ENCODE data around the gene LHFPL6. TPM values are rescaled to one million over a fixed set of nuclear protein-coding genes. Genes with fewer than 3 reads are reported as not detected.

Gene LHFPL6
- total and polyA plus RNA-seq, 4 donors, result 22.7 to 115 (median 36.1) TPM

GRCh38 chr13:39637890-39638289 lies 34.9 kb upstream of the LHFPL6 start:
- no peak for DNase-seq
- WGBS, 2 donors, result 92 to 98% methylated on average over 3 of the region's 3 CpGs
- no peak overlapping the region for H3K27ac ChIP-seq (ENCODE audit: low read depth in 1 of 2, low read length in 1 of 2)
- ATAC-seq (ENCODE audit: insufficient read depth, low FRiP score), result no peak
- no peak overlapping the region for H3K9ac ChIP-seq (ENCODE audit: insufficient read depth in 1 of 2, low read length in 2 of 2)
- TF ChIP-seq CTCF (IDR thresholded peaks at IDR 0.05; ENCODE audit: control extremely low read depth, extremely low read depth), result no peak
- no peaks in the 10 kb centered on the region for H3K27me3 ChIP-seq (ENCODE audit: control insufficient read depth in 3 of 3, insufficient read depth in 3 of 3, low read length in 2 of 3)
- H3K36me3 ChIP-seq (ENCODE audit: control insufficient read depth in 4 of 4, insufficient read depth in 4 of 4, low read length in 4 of 4), result no peaks in the 10 kb centered on the region
- H3K4me1 ChIP-seq (ENCODE audit: control insufficient read depth in 5 of 5, insufficient read depth in 5 of 5, low read length in 5 of 5), result no peaks in the 10 kb centered on the region
- H3K9me3 ChIP-seq (ENCODE audit: control insufficient read depth in 4 of 4, insufficient read depth in 3 of 4, low read length in 3 of 4), result no peaks in the 10 kb centered on the region
- H3K4me3 ChIP-seq, result no peak overlapping the region

GRCh38 chr13:39635564-39635963 lies 32.6 kb upstream of the LHFPL6 start:
- no peak for ATAC-seq (ENCODE audit: insufficient read depth, low FRiP score)
- Histone ChIP-seq H3K27me3 (ENCODE audit: control insufficient read depth in 3 of 3, insufficient read depth in 3 of 3, low read length in 2 of 3) (no peaks in the 10 kb centered on the region), H3K9ac (ENCODE audit: insufficient read depth in 1 of 2, low read length in 2 of 2) (no peak overlapping the region), H3K4me3 (no peak overlapping the region), H3K9me3 (ENCODE audit: control insufficient read depth in 4 of 4, insufficient read depth in 3 of 4, low read length in 3 of 4) (peaks cover 0 to 4% (median 1%) of the 10 kb centered on the region in 4 donors), H3K4me1 (ENCODE audit: control insufficient read depth in 5 of 5, insufficient read depth in 5 of 5, low read length in 5 of 5) (no peaks in the 10 kb centered on the region), H3K27ac (ENCODE audit: low read depth in 1 of 2, low read length in 1 of 2) (no peak overlapping the region), H3K36me3 (ENCODE audit: control insufficient read depth in 4 of 4, insufficient read depth in 4 of 4, low read length in 4 of 4) (no peaks in the 10 kb centered on the region)
- no peak for DNase-seq
- 90 to 91% methylated on average over 1 of the region's 1 CpG for WGBS, 2 donors
- TF ChIP-seq CTCF (IDR thresholded peaks at IDR 0.05; ENCODE audit: control extremely low read depth, extremely low read depth), result no peak

- peaks cover 0 to 4% (median 1%) of the 10 kb centered on the region in 4 donors for H3K9me3 ChIP-seq (ENCODE audit: control insufficient read depth in 4 of 4, insufficient read depth in 3 of 4, low read length in 3 of 4)
- no peak overlapping the region for H3K4me3 ChIP-seq
- no peak for DNase-seq
- H3K4me1 ChIP-seq (ENCODE audit: control insufficient read depth in 5 of 5, insufficient read depth in 5 of 5, low read length in 5 of 5), result no peaks in the 10 kb centered on the region
- no peaks in the 10 kb centered on the region for H3K27me3 ChIP-seq (ENCODE audit: control insufficient read depth in 3 of 3, insufficient read depth in 3 of 3, low read length in 2 of 3)
- no peaks in the 10 kb centered on the region for H3K36me3 ChIP-seq (ENCODE audit: control insufficient read depth in 4 of 4, insufficient read depth in 4 of 4, low read length in 4 of 4)
- TF ChIP-seq CTCF (IDR thresholded peaks at IDR 0.05; ENCODE audit: control extremely low read depth, extremely low read depth), result no peak
- H3K27ac ChIP-seq (ENCODE audit: low read depth in 1 of 2, low read length in 1 of 2), result no peak overlapping the region
- H3K9ac ChIP-seq (ENCODE audit: insufficient read depth in 1 of 2, low read length in 2 of 2), result no peak overlapping the region
- no peak for ATAC-seq (ENCODE audit: insufficient read depth, low FRiP score)
Measured at GRCh38 chr13:39632994-39633393, 30.0 kb upstream of the LHFPL6 start.

GRCh38 chr13:39631307-39631706 lies 28.3 kb upstream of the LHFPL6 start:
- ATAC-seq (ENCODE audit: insufficient read depth, low FRiP score) (no peak), DNase-seq (no peak)
- Histone ChIP-seq H3K27ac (ENCODE audit: low read depth in 1 of 2, low read length in 1 of 2) (no peak overlapping the region), H3K4me3 (no peak overlapping the region), H3K9me3 (ENCODE audit: control insufficient read depth in 4 of 4, insufficient read depth in 3 of 4, low read length in 3 of 4) (peaks cover 0 to 4% (median 1%) of the 10 kb centered on the region in 4 donors), H3K36me3 (ENCODE audit: control insufficient read depth in 4 of 4, insufficient read depth in 4 of 4, low read length in 4 of 4) (no peaks in the 10 kb centered on the region), H3K4me1 (ENCODE audit: control insufficient read depth in 5 of 5, insufficient read depth in 5 of 5, low read length in 5 of 5) (no peaks in the 10 kb centered on the region), H3K27me3 (ENCODE audit: control insufficient read depth in 3 of 3, insufficient read depth in 3 of 3, low read length in 2 of 3) (no peaks in the 10 kb centered on the region), H3K9ac (ENCODE audit: insufficient read depth in 1 of 2, low read length in 2 of 2) (no peak overlapping the region)
- TF ChIP-seq CTCF (IDR thresholded peaks at IDR 0.05; ENCODE audit: control extremely low read depth, extremely low read depth), result no peak
- 89 to 95% methylated on average over 1 of the region's 1 CpG for whole genome bisulfite sequencing, 2 donors

All from lung (tissue), 12 donors.